HPDE6-E6E7 (cell line): ENCODE data around the gene VWA8.

Experiments used
- DNase-seq: peaks from one replicate; pipeline ENCODE4 v3.0.0; 2011; ENCODE audit warnings: missing footprints; ENCODE audit errors: extremely low spot score

VWA8 gene

GRCh38 chr13:41520016-41520659, 440.8 kb downstream of the VWA8 start:
- no peak for DNase-seq
